Stimulated activated CD4-positive, alpha-beta T cell treated with anti-CD3 and anti-CD28 coated beads, TNF-alpha, amount 100 ng/mL, for 4 hours (primary cell): ENCODE measurements around the gene ADAP2.
"Not testable (repeated sequence)": the region's sequence is repeated elsewhere in the genome, so short reads cannot be mapped to it uniquely, and the experiment has no call there.

Experiments used
- DNase-seq, 3 experiments: peaks; one replicate each; pipeline ENCODE4 v3.0.0-alpha.2; 2020; ENCODE audit warnings: low read depth in 3 of 3

The ADAP2 gene

GRCh38 chr17:30921544-30922196 lies at the start of gene ADAP2:
TSS of gene ADAP2 (plus strand) at chr17:30921945. CDS start at chr17:30922015, 70 bp downstream.
- no peak for DNase-seq

GRCh38 chr17:30886187-30886586 lies 35.6 kb upstream of the ADAP2 start:
- DNase-seq: no peak

GRCh38 chr17:30894236-30894635 lies 27.5 kb upstream of the ADAP2 start:
- DNase-seq: no peak

- DNase-seq: no peak
Observed at GRCh38 chr17:30897311-30897710, 24.4 kb upstream of the ADAP2 start.

GRCh38 chr17:30905742-30906100 lies 16.0 kb upstream of the ADAP2 start:
- DNase-seq: no peak

- DNase-seq: peak; percentile 75 to 79 (median 76)
Observed at GRCh38 chr17:30906101-30906911, 15.4 kb upstream of the ADAP2 start, which contains the start of gene TEFM. TSS of gene TEFM (minus strand) at chr17:30906238. CDS start at chr17:30906198, 40 bp downstream.

GRCh38 chr17:30908717-30909420 lies 12.9 kb upstream of the ADAP2 start:
- no peak for DNase-seq

- not testable (repeated sequence) for DNase-seq
Observed at GRCh38 chr17:30910151-30910550, 11.6 kb upstream of the ADAP2 start.

GRCh38 chr17:30913955-30914354 lies 7.8 kb upstream of the ADAP2 start:
- no peak for DNase-seq

GRCh38 chr17:30915833-30916611 lies 5.7 kb upstream of the ADAP2 start:
- no peak for DNase-seq

GRCh38 chr17:30917050-30917449 lies 4.7 kb upstream of the ADAP2 start:
- no peak for DNase-seq

- DNase-seq: no peak
Observed at GRCh38 chr17:30920282-30920681, 1.5 kb upstream of the ADAP2 start.

- DNase-seq: no peak
Observed at GRCh38 chr17:30920683-30921543, 832 bp upstream of the ADAP2 start.

- no peak for DNase-seq
Observed at GRCh38 chr17:30922235-30923030, 688 bp downstream of the ADAP2 start.

- DNase-seq: no peak
Observed at GRCh38 chr17:30924341-30924740, 2.6 kb downstream of the ADAP2 start.

GRCh38 chr17:30926516-30926915 lies 4.8 kb downstream of the ADAP2 start:
- no peak for DNase-seq

- DNase-seq: no peak
Observed at GRCh38 chr17:30927756-30928155, 6.0 kb downstream of the ADAP2 start.

GRCh38 chr17:30928584-30928983 lies 6.8 kb downstream of the ADAP2 start:
- DNase-seq: no peak

- DNase-seq: no peak
Observed at GRCh38 chr17:30929081-30929633, 7.4 kb downstream of the ADAP2 start.

GRCh38 chr17:30929861-30930260 lies 8.1 kb downstream of the ADAP2 start:
- not testable (repeated sequence) for DNase-seq
